GM10266 (cell line): Measurements from ENCODE around the gene ZNF443.

Source experiments
- DNase-seq: peaks from one replicate; pipeline ENCODE4 v3.0.0; 2012; ENCODE audit errors: extremely low spot score
- TF ChIP-seq, protein P1 (sequence below): IDR thresholded peaks from 2 replicates; pipeline ENCODE4 v1.5.1; 2012; ENCODE audit warnings: mild to moderate bottlenecking, low read depth; ENCODE audit not compliant: control insufficient read depth, insufficient read depth; ENCODE audit errors: missing control alignments

Gene ZNF443

DNA sequence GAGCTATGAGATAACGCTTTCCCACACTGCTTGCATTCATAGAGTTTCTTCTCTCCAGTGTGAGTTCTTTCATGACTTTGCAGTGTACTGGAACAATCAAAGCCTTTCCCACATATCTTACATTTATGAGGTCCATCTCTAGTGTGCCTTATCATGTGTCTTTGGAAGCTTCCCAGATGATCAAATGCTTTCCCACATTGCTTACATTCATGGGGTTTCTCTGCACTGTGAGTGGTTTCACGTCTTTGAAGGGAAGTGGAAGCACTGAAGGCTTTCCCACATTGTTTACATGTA lies 60.4 kb downstream of the ZNF443 start:
- TF ChIP-seq, protein P1, sequence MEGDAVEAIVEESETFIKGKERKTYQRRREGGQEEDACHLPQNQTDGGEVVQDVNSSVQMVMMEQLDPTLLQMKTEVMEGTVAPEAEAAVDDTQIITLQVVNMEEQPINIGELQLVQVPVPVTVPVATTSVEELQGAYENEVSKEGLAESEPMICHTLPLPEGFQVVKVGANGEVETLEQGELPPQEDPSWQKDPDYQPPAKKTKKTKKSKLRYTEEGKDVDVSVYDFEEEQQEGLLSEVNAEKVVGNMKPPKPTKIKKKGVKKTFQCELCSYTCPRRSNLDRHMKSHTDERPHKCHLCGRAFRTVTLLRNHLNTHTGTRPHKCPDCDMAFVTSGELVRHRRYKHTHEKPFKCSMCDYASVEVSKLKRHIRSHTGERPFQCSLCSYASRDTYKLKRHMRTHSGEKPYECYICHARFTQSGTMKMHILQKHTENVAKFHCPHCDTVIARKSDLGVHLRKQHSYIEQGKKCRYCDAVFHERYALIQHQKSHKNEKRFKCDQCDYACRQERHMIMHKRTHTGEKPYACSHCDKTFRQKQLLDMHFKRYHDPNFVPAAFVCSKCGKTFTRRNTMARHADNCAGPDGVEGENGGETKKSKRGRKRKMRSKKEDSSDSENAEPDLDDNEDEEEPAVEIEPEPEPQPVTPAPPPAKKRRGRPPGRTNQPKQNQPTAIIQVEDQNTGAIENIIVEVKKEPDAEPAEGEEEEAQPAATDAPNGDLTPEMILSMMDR = no peak
- DNase-seq = no peak

DNA sequence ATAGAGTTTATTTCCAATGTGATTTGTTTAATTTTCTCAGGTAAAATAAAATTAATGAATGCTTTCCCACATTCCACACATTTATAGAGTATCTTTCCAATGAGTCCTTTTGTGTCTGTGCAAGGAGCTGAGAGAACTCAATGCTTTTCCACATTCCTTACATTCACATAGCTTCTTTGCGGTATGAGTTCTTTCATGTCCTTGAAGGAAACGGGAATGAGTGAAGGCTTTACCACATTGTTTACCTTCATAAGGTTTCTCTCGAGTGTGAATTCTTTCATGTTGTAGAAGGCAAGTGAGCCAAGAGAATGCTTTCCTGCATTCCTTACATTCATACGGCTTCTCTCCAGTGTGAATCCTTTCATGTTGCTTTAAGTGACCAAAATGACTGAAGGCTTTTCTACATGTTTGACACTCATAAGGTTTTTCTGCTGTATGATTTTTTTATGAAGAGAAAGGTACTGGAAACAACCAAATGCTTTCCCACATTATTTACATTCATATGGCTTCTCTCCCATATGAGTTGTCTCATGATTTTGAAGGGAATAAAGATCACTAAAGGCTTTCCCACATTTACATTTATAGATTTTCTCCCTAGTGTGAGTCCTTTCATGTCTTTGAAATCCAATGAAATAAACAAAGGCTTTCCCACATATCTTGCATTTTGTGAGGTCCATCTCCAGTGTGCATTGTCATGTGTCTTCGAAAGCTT lies 60.9 kb downstream of the ZNF443 start:
- TF ChIP-seq, protein P1 = no peak
- DNase-seq = no peak
